GM12801 (cell line): Measurements from ENCODE around the gene MRPS2.

Experiments used
- CTCF ChIP-seq: IDR thresholded peaks from one replicate; pipeline ENCODE4 v1.5.1; 2011; ENCODE audit warnings: control low read depth; ENCODE audit not compliant: insufficient read length; ENCODE audit errors: extremely low read depth

MRPS2 gene

GRCh38 chr9:135504262-135505243 is 4.1 kb downstream of the MRPS2 start:
- no peak for TF ChIP-seq CTCF

GRCh38 chr9:135505406-135506187 is 5.1 kb downstream of the MRPS2 start:
- no peak for TF ChIP-seq CTCF

- TF ChIP-seq CTCF = no peak
These were observed 6.0 kb downstream of the MRPS2 start for GRCh38 chr9:135506327-135507103.

GRCh38 chr9:135507104-135508035 is 6.9 kb downstream of the MRPS2 start:
- TF ChIP-seq CTCF = no peak

GRCh38 chr9:135508211-135508820 is 7.8 kb downstream of the MRPS2 start:
- no peak for TF ChIP-seq CTCF

GRCh38 chr9:135509458-135509857 is 9.0 kb downstream of the MRPS2 start:
- TF ChIP-seq CTCF = no peak
